Measurements from ENCODE around the gene C4orf36. TPM values are rescaled to one million over a fixed set of nuclear protein-coding genes. Genes with fewer than 3 reads are reported as not detected.

The C4orf36 gene
- total RNA-seq, 5 donors from 2014 or later (not counting 1 experiment from before 2014, with no cell fraction given) = 0.79 TPM; not detected in 4

GRCh38 chr4:86935853-86936733 is 43.9 kb upstream of the C4orf36 start:
- Mint-ChIP-seq H3K9me3 (no peaks in the 10 kb centered on the region), H3K27ac (peak overlapping the region; percentile 96 to 98), H3K36me3 (peaks cover 1% of the 10 kb centered on the region), H3K4me3 (peak overlapping the region; percentile 82 to 92 (median 87)), H3K4me1 (peaks cover 60 to 64% (median 64%) of the 10 kb centered on the region in 3 donors), H3K27me3 (no peaks in the 10 kb centered on the region)
- POLR2A ChIA-PET = interaction anchor here (0.5 to 2.7 kb wide), 7 partner anchors 15 to 1353 kb away, joined by 3 to 34 read pairs (median 3); no protein-coding TSS in a partner anchor
- Histone ChIP-seq H3K36me3 (ENCODE audit: control insufficient read depth in 2 of 2, extremely low read depth in 1 of 2, insufficient read depth in 1 of 2, low read length in 1 of 2) (no peaks in the 10 kb centered on the region), H3K4me3 (ENCODE audit: control insufficient read depth in 1 of 2, extremely low read depth in 1 of 2, low read length in 1 of 2) (peak overlapping the region; percentile 65 to 96), H3K27me3 (replicated peaks in 1 of 2; ENCODE audit: control insufficient read depth in 2 of 2, extremely low read depth in 1 of 2, insufficient read depth in 2 of 2, low read length in 1 of 2) (no peaks in the 10 kb centered on the region), H3K27ac (ENCODE audit: low read length) (peak overlapping the region; percentile 82), H3K9me3 (no peaks in the 10 kb centered on the region), H3K4me1 (ENCODE audit: control insufficient read depth in 1 of 2, extremely low read depth in 1 of 2, insufficient read depth in 2 of 2, low read length in 2 of 2) (peaks cover 34 to 43% of the 10 kb centered on the region in 2 experiments)
- WGBS (ENCODE audit: insufficient coverage) = 11% methylated on average over 7 of the region's 36 CpGs
- DNase-seq = peak; percentile 49 to 80 (median 66)
- ATAC-seq (replicated peaks in 1 of 4) = peak; percentile 55 to 61 (median 60)
- CTCF ChIA-PET = interaction anchor here (0.5 to 3.3 kb wide), 8 partner anchors 13 to 157 kb away, joined by 3 to 50 read pairs (median 4); no protein-coding TSS in a partner anchor

- Mint-ChIP-seq H3K4me3 (peak overlapping the region; percentile 82 to 92 (median 87)), H3K36me3 (peaks cover 4% of the 10 kb centered on the region), H3K9me3 (no peaks in the 10 kb centered on the region), H3K4me1 (peaks cover 54 to 59% (median 58%) of the 10 kb centered on the region in 3 donors), H3K27ac (peak overlapping the region; percentile 96 to 98), H3K27me3 (no peaks in the 10 kb centered on the region)
- DNase-seq (peak in 5 of 35 experiments; percentile 1 to 54 (median 24)), ATAC-seq (replicated peaks in 1 of 4) (peak in 2 of 4 experiments; percentile 8 to 20)
- CTCF ChIA-PET = interaction anchor here (0.6 to 3.3 kb wide), 8 partner anchors 10 to 293 kb away, joined by 3 to 50 read pairs (median 8); no protein-coding TSS in a partner anchor
- H3K36me3 ChIP-seq (ENCODE audit: control insufficient read depth in 2 of 2, extremely low read depth in 1 of 2, insufficient read depth in 1 of 2, low read length in 1 of 2) = no peaks in the 10 kb centered on the region
- peak overlapping the region; percentile 82 for H3K27ac ChIP-seq (ENCODE audit: low read length)
- H3K4me1 ChIP-seq (ENCODE audit: control insufficient read depth in 1 of 2, extremely low read depth in 1 of 2, insufficient read depth in 2 of 2, low read length in 2 of 2) = peaks cover 34 to 37% of the 10 kb centered on the region in 2 experiments
- H3K4me3 ChIP-seq (ENCODE audit: control insufficient read depth in 1 of 2, extremely low read depth in 1 of 2, low read length in 1 of 2) = peak overlapping the region; percentile 65 to 96
- POLR2A ChIA-PET = interaction anchor here in 1 of 2 donors (1.0 to 2.7 kb wide), 2 partner anchors 71 to 169 kb away, joined by 3 to 34 read pairs; no protein-coding TSS in a partner anchor
- no peaks in the 10 kb centered on the region for H3K27me3 ChIP-seq (replicated peaks in 1 of 2; ENCODE audit: control insufficient read depth in 2 of 2, extremely low read depth in 1 of 2, insufficient read depth in 2 of 2, low read length in 1 of 2)
- H3K9me3 ChIP-seq = no peaks in the 10 kb centered on the region
- 0% methylated on average over 13 of the region's 16 CpGs for WGBS (ENCODE audit: insufficient coverage)
Observed at GRCh38 chr4:86935566-86935852, 43.3 kb upstream of the C4orf36 start.

- CTCF ChIA-PET = interaction anchor here (0.5 to 3.3 kb wide), 27 partner anchors 11 to 294 kb away, joined by 3 to 50 read pairs (median 3); partner anchors contain the start of gene KLHL8 (in 1 of the 2)
- peak; percentile 77 to 84 (median 80) for ATAC-seq (replicated peaks in 1 of 4)
- Histone ChIP-seq H3K36me3 (ENCODE audit: control insufficient read depth in 2 of 2, extremely low read depth in 1 of 2, insufficient read depth in 1 of 2, low read length in 1 of 2) (no peaks in the 10 kb centered on the region), H3K4me1 (ENCODE audit: control insufficient read depth in 1 of 2, extremely low read depth in 1 of 2, insufficient read depth in 2 of 2, low read length in 2 of 2) (peaks cover 30 to 31% of the 10 kb centered on the region in 2 experiments), H3K27ac (ENCODE audit: low read length) (peak within 1 kb of the TSS; percentile 82), H3K9me3 (no peaks in the 10 kb centered on the region), H3K27me3 (replicated peaks in 1 of 2; ENCODE audit: control insufficient read depth in 2 of 2, extremely low read depth in 1 of 2, insufficient read depth in 2 of 2, low read length in 1 of 2) (no peaks in the 10 kb centered on the region), H3K4me3 (ENCODE audit: control insufficient read depth in 1 of 2, extremely low read depth in 1 of 2, low read length in 1 of 2) (peak within 1 kb of the TSS; percentile 75 to 96)
- peaks cover 7% of the 10 kb centered on the region for H3K36me3 Mint-ChIP-seq
- WGBS (ENCODE audit: insufficient coverage) = under 1% methylated on average over 67 of the region's 97 CpGs
- no peaks in the 10 kb centered on the region for H3K27me3 Mint-ChIP-seq
- no peaks in the 10 kb centered on the region for H3K9me3 Mint-ChIP-seq
- peak; percentile 70 to 96 (median 82) for DNase-seq
- H3K4me1 Mint-ChIP-seq = peaks cover 48 to 54% (median 53%) of the 10 kb centered on the region in 3 donors
- POLR2A ChIA-PET = interaction anchor here (0.5 to 2.7 kb wide), 17 partner anchors 11 to 1678 kb away, joined by 3 to 34 read pairs (median 4); no protein-coding TSS in a partner anchor
- peak within 1 kb of the TSS; percentile 96 to 98 for H3K27ac Mint-ChIP-seq
- peak within 1 kb of the TSS; percentile 84 to 92 (median 87) for H3K4me3 Mint-ChIP-seq
Observed at GRCh38 chr4:86934771-86935565, 42.7 kb upstream of the C4orf36 start, which contains the start of gene AFF1. AFF1 (plus strand) TSS chr4:86935011; CDS start chr4:86948534, 13,523 bp downstream.

- Mint-ChIP-seq H3K27me3 (no peaks in the 10 kb centered on the region), H3K9me3 (no peaks in the 10 kb centered on the region), H3K4me3 (peak overlapping the region; percentile 84 to 87 (median 86)), H3K36me3 (peaks cover 14% of the 10 kb centered on the region), H3K27ac (peak overlapping the region; percentile 91), H3K4me1 (peaks cover 41 to 47% (median 45%) of the 10 kb centered on the region in 3 donors)
- Histone ChIP-seq H3K27me3 (replicated peaks in 1 of 2; ENCODE audit: control insufficient read depth in 2 of 2, extremely low read depth in 1 of 2, insufficient read depth in 2 of 2, low read length in 1 of 2) (no peaks in the 10 kb centered on the region), H3K9me3 (no peaks in the 10 kb centered on the region), H3K4me3 (ENCODE audit: control insufficient read depth in 1 of 2, extremely low read depth in 1 of 2, low read length in 1 of 2) (peak overlapping the region; percentile 70 to 75), H3K4me1 (ENCODE audit: control insufficient read depth in 1 of 2, extremely low read depth in 1 of 2, insufficient read depth in 2 of 2, low read length in 2 of 2) (peaks cover 24 to 26% of the 10 kb centered on the region in 2 experiments), H3K36me3 (ENCODE audit: control insufficient read depth in 2 of 2, extremely low read depth in 1 of 2, insufficient read depth in 1 of 2, low read length in 1 of 2) (no peaks in the 10 kb centered on the region), H3K27ac (ENCODE audit: low read length) (peak overlapping the region; percentile 73)
- WGBS (ENCODE audit: insufficient coverage) = 5% methylated on average over 7 of the region's 15 CpGs
- DNase-seq = peak in 2 of 35 experiments; percentile 2 to 20
- no peak for ATAC-seq (replicated peaks in 1 of 4)
- ChIA-PET POLR2A (interaction anchor here (0.5 to 2.7 kb wide), 18 partner anchors 11 to 1678 kb away, joined by 3 to 34 read pairs (median 4); no protein-coding TSS in a partner anchor), CTCF (interaction anchor here (0.5 to 3.3 kb wide), 22 partner anchors 11 to 457 kb away, joined by 3 to 50 read pairs (median 3); partner anchors contain the start of gene KLHL8 (in 1 of the 2))
Observed at GRCh38 chr4:86934147-86934770, 42.0 kb upstream of the C4orf36 start.

- Mint-ChIP-seq H3K4me3 (no peak overlapping the region), H3K9me3 (no peaks in the 10 kb centered on the region), H3K27ac (no peak overlapping the region), H3K27me3 (no peaks in the 10 kb centered on the region), H3K4me1 (peaks cover 1 to 14% (median 3%) of the 10 kb centered on the region in 3 donors), H3K36me3 (peaks cover 21% of the 10 kb centered on the region)
- POLR2A ChIA-PET = no interaction called here
- ATAC-seq (replicated peaks in 1 of 4) (no peak), DNase-seq (no peak)
- no peak overlapping the region for H3K4me3 ChIP-seq (ENCODE audit: control insufficient read depth in 1 of 2, extremely low read depth in 1 of 2, low read length in 1 of 2)
- H3K27ac ChIP-seq (ENCODE audit: low read length) = no peak overlapping the region
- CTCF ChIA-PET = interaction anchor here in 1 of 2 donors (0.9 to 1.1 kb wide), 2 partner anchors 161 to 167 kb away, joined by 3 read pairs; no protein-coding TSS in a partner anchor
- no peaks in the 10 kb centered on the region for H3K9me3 ChIP-seq
- peaks cover 0 to under 1% of the 10 kb centered on the region in 2 experiments for H3K4me1 ChIP-seq (ENCODE audit: control insufficient read depth in 1 of 2, extremely low read depth in 1 of 2, insufficient read depth in 2 of 2, low read length in 2 of 2)
- no peaks in the 10 kb centered on the region for H3K27me3 ChIP-seq (replicated peaks in 1 of 2; ENCODE audit: control insufficient read depth in 2 of 2, extremely low read depth in 1 of 2, insufficient read depth in 2 of 2, low read length in 1 of 2)
- WGBS (ENCODE audit: insufficient coverage) = 53% methylated on average over 4 of the region's 10 CpGs
- no peaks in the 10 kb centered on the region for H3K36me3 ChIP-seq (ENCODE audit: control insufficient read depth in 2 of 2, extremely low read depth in 1 of 2, insufficient read depth in 1 of 2, low read length in 1 of 2)
Observed at GRCh38 chr4:86928400-86929255, 36.4 kb upstream of the C4orf36 start.

All from T-cell (primary cell).